HEK293T (cell line): Measurements from ENCODE around the gene RAB3B.

Experiments used
- CTCF ChIA-PET: fragments of 350-600 bp; formaldehyde crosslinking; extraction: SDS; loops from one replicate; lab custom pipeline; 2021; ENCODE audit warnings: antibody characterized with exemption, inconsistent platforms; lab: Yijun Ruan, JAX
- POLR2A ChIA-PET: fragments of 350-600 bp; formaldehyde crosslinking; extraction: SDS; loops from one replicate; lab custom pipeline; 2020; ENCODE audit warnings: antibody characterized with exemption, inconsistent platforms; lab: Yijun Ruan, JAX
- DNase-seq: peaks from one replicate; pipeline ENCODE4 v3.0.0; 2012; ENCODE audit warnings: mixed read lengths; ENCODE audit errors: extremely low spot score
- ARNT ChIP-seq: fragments of 450-650 bp; IDR thresholded peaks from 2 replicates; pipeline ENCODE4 v1.6.1; 2017; ENCODE audit warnings: mild to moderate bottlenecking
- BHLHE40 ChIP-seq: fragments of 450-650 bp; IDR thresholded peaks from 2 replicates; pipeline ENCODE4 v1.6.1; 2016; ENCODE audit warnings: mild to moderate bottlenecking, moderate library complexity, borderline replicate concordance
- CTBP1 ChIP-seq: fragments of 450-650 bp; IDR thresholded peaks from 2 replicates; pipeline ENCODE4 v1.6.1; 2016; ENCODE audit warnings: borderline replicate concordance
- ELF4 ChIP-seq: fragments of 450-650 bp; IDR thresholded peaks from 2 replicates; pipeline ENCODE4 v1.6.1; 2017; ENCODE audit warnings: antibody characterized with exemption
- FOXA1 ChIP-seq: fragments of 450-650 bp; IDR thresholded peaks from 2 replicates; pipeline ENCODE4 v1.6.1; 2016; ENCODE audit warnings: mild to moderate bottlenecking
- FOXK2 ChIP-seq: fragments of 450-650 bp; IDR thresholded peaks from 2 replicates; pipeline ENCODE4 v1.6.1; 2016; ENCODE audit warnings: mild to moderate bottlenecking
- FOXM1 ChIP-seq: fragments of 450-650 bp; IDR thresholded peaks from 2 replicates; pipeline ENCODE4 v1.6.1; 2017; ENCODE audit warnings: mild to moderate bottlenecking, borderline replicate concordance
- HDGF ChIP-seq: fragments of 450-650 bp; IDR thresholded peaks from 2 replicates; pipeline ENCODE4 v1.6.1; 2017; ENCODE audit warnings: antibody characterized with exemption, borderline replicate concordance
- L3MBTL2 ChIP-seq: fragments of 450-650 bp; conservative IDR thresholded peaks from 2 replicates; pipeline ENCODE4 v1.6.1; 2016; ENCODE audit warnings: mild to moderate bottlenecking
- LEF1 ChIP-seq: fragments of 450-650 bp; IDR thresholded peaks from 2 replicates; pipeline ENCODE4 v1.6.1; 2017; ENCODE audit warnings: mild to moderate bottlenecking, borderline replicate concordance
- NFRKB ChIP-seq: fragments of 450-650 bp; IDR thresholded peaks from 2 replicates; pipeline ENCODE4 v1.6.1; 2016; ENCODE audit warnings: mild to moderate bottlenecking, moderate library complexity
- PKNOX1 ChIP-seq: fragments of 450-650 bp; IDR thresholded peaks from 2 replicates; pipeline ENCODE4 v1.6.1; 2016
- SP1 ChIP-seq: fragments of 450-650 bp; IDR thresholded peaks from 2 replicates; pipeline ENCODE4 v1.6.1; 2017
- SUZ12 ChIP-seq: fragments of 450-650 bp; IDR thresholded peaks from 2 replicates; pipeline ENCODE4 v1.6.1; 2016; ENCODE audit warnings: mild to moderate bottlenecking
- TARDBP ChIP-seq: fragments of 450-650 bp; IDR thresholded peaks from 2 replicates; pipeline ENCODE4 v1.6.1; 2016
- ZNF384 ChIP-seq: fragments of 450-650 bp; IDR thresholded peaks from 2 replicates; pipeline ENCODE4 v1.6.1; 2016

Gene RAB3B

GRCh38 chr1:51937112-51937511, 53.4 kb downstream of the RAB3B start:
- ChIA-PET POLR2A (no interaction called here), CTCF (no interaction called here)
- DNase-seq, result no peak
- TF ChIP-seq L3MBTL2 (no peak), PKNOX1 (no peak), LEF1 (no peak), CTBP1 (no peak), ARNT (no peak)

GRCh38 chr1:51936531-51936930, 54.0 kb downstream of the RAB3B start:
- POLR2A ChIA-PET, result no interaction called here
- DNase-seq, result no peak
- TF ChIP-seq HDGF, result no peak
- CTCF ChIA-PET, result no interaction called here

GRCh38 chr1:51933344-51933743, 57.2 kb downstream of the RAB3B start:
- no peak for TF ChIP-seq ARNT
- no peak for TF ChIP-seq FOXA1
- TF ChIP-seq L3MBTL2, result no peak
- CTCF ChIA-PET, result no interaction called here
- DNase-seq, result no peak
- POLR2A ChIA-PET, result no interaction called here

GRCh38 chr1:51930329-51930728, 60.2 kb downstream of the RAB3B start:
- DNase-seq, result no peak
- ChIA-PET CTCF (no interaction called here), POLR2A (no interaction called here)
- TF ChIP-seq FOXM1 (no peak), FOXK2 (no peak), HDGF (no peak), CTBP1 (no peak), LEF1 (no peak), ARNT (no peak), ZNF384 (no peak), NFRKB (no peak), TARDBP (no peak), PKNOX1 (no peak), ELF4 (no peak), SUZ12 (no peak), FOXA1 (no peak), L3MBTL2 (no peak)

- TF ChIP-seq FOXM1 (no peak), BHLHE40 (no peak), SUZ12 (no peak)
- CTCF ChIA-PET, result no interaction called here
- no peak for DNase-seq
- POLR2A ChIA-PET, result interaction anchor here (0.8 kb wide), 1 partner anchor 131 kb away, joined by 3 read pairs; no protein-coding TSS in a partner anchor
Measured at GRCh38 chr1:51928896-51929295, 61.6 kb downstream of the RAB3B start.

- no peak for DNase-seq
- CTCF ChIA-PET, result no interaction called here
- TF ChIP-seq HDGF (no peak), SP1 (no peak), ARNT (no peak), PKNOX1 (no peak), BHLHE40 (no peak), ZNF384 (no peak), L3MBTL2 (no peak), TARDBP (no peak), FOXK2 (no peak), FOXA1 (no peak), CTBP1 (no peak), ELF4 (no peak), LEF1 (no peak), SUZ12 (no peak), NFRKB (no peak), FOXM1 (no peak)
- POLR2A ChIA-PET, result no interaction called here
Measured at GRCh38 chr1:51927029-51927428, 63.5 kb downstream of the RAB3B start.

GRCh38 chr1:51926171-51926812, 64.2 kb downstream of the RAB3B start:
- DNase-seq, result peak; percentile 38
- TF ChIP-seq FOXM1, result no peak
- TF ChIP-seq HDGF, result no peak
- no peak for TF ChIP-seq SP1
- no peak for TF ChIP-seq LEF1
- TF ChIP-seq TARDBP, result no peak
- no peak for TF ChIP-seq ARNT
- POLR2A ChIA-PET, result no interaction called here
- CTCF ChIA-PET, result no interaction called here
